Transverse colon (tissue), 3 donors: ENCODE data around the gene CENPT.

ENCODE experiments used
- EP300 ChIP-seq: sonication (generic); formaldehyde crosslinking; IDR thresholded peaks from one replicate; pipeline ENCODE4 v1.6.1; 2017; ENCODE audit warnings: antibody characterized with exemption, low read depth
- POLR2A ChIP-seq: fragments of 450-650 bp; IDR thresholded peaks from one replicate; pipeline ENCODE4 v1.6.1; 2016; ENCODE audit warnings: antibody characterized with exemption, mild to moderate bottlenecking, moderate library complexity
- TF ChIP-seq, protein P1 (sequence below), 5 experiments: fragments of 200-600 bp in 3 of 5; fragments of 450-650 bp in 2 of 5; sonication (generic) in 3 of 5; IDR thresholded peaks; 1 replicate in 2 of 5; 2 replicates in 3 of 5; pipeline ENCODE4 v1.5.1; 2016 to 2017; ENCODE audit warnings: antibody characterized with exemption in 5 of 5, inconsistent platforms in 3 of 5, mild to moderate bottlenecking in 2 of 5, moderate library complexity in 1 of 5

DNA sequence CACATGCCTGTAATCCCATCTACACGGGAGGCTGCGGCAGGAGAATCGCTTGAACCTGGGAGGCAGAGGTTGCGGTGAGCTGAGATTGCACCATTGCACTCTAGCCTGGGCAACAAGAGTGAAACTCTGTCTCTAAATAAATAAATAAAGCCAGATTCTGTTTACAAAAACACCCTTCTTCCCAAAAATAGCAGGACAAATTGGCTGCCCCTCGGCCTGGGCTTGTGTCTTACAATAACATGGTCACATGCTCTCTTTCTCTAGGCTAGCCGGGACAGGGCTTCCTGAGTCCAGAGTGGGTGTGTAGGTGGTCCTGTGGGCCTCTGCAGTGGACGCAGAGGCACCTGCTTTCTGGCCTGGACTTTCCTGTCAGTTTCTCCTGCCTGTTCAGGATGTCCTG is 22.2 kb upstream of the CENPT start:
- TF ChIP-seq, protein P1, sequence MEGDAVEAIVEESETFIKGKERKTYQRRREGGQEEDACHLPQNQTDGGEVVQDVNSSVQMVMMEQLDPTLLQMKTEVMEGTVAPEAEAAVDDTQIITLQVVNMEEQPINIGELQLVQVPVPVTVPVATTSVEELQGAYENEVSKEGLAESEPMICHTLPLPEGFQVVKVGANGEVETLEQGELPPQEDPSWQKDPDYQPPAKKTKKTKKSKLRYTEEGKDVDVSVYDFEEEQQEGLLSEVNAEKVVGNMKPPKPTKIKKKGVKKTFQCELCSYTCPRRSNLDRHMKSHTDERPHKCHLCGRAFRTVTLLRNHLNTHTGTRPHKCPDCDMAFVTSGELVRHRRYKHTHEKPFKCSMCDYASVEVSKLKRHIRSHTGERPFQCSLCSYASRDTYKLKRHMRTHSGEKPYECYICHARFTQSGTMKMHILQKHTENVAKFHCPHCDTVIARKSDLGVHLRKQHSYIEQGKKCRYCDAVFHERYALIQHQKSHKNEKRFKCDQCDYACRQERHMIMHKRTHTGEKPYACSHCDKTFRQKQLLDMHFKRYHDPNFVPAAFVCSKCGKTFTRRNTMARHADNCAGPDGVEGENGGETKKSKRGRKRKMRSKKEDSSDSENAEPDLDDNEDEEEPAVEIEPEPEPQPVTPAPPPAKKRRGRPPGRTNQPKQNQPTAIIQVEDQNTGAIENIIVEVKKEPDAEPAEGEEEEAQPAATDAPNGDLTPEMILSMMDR (IDR thresholded peaks at IDR 0.05), result no peak
- TF ChIP-seq POLR2A (no peak), EP300 (no peak)
